SK-N-SH (cell line): ENCODE data around the gene SAYSD1. TPM values are rescaled to one million over a fixed set of nuclear protein-coding genes. Genes with fewer than 3 reads are reported as not detected.

Source experiments
- ELF1 ChIP-seq: IDR thresholded peaks from 2 replicates; pipeline ENCODE4 v1.4.0; 2012
- EP300 ChIP-seq, 2 experiments: IDR thresholded peaks; 2 replicates each; pipeline versions ENCODE4 v1.4.0 to v1.6.1; 2012; ENCODE audit warnings: borderline replicate concordance in 1 of 2, low read depth in 1 of 2, low read length in 1 of 2
- FOSL2 ChIP-seq: IDR thresholded peaks from 2 replicates; pipeline ENCODE4 v1.4.0; 2012; ENCODE audit warnings: low read depth, mild to moderate bottlenecking, moderate library complexity, borderline replicate concordance
- FOXM1 ChIP-seq: IDR thresholded peaks from 2 replicates; pipeline ENCODE4 v1.4.0; 2012; ENCODE audit warnings: low read depth, mild to moderate bottlenecking
- GABPA ChIP-seq: IDR thresholded peaks from 2 replicates; pipeline ENCODE4 v1.4.0; 2012; ENCODE audit warnings: low read depth, mild to moderate bottlenecking
- GATA2 ChIP-seq: sonication (generic); formaldehyde crosslinking; IDR thresholded peaks from 2 replicates; pipeline ENCODE4 v1.5.0; 2020; ENCODE audit warnings: mild to moderate bottlenecking, missing genetic modification reagents
- JUND ChIP-seq: IDR thresholded peaks from 2 replicates; pipeline ENCODE4 v1.4.0; 2012
- NFIC ChIP-seq: IDR thresholded peaks from 2 replicates; pipeline ENCODE4 v1.4.0; 2012; ENCODE audit warnings: borderline replicate concordance
- PBX3 ChIP-seq: IDR thresholded peaks from 2 replicates; pipeline ENCODE4; 2012
- POLR2AphosphoS5 ChIP-seq: IDR thresholded peaks from 2 replicates; pipeline ENCODE4 v1.6.1; 2012; ENCODE audit warnings: low read depth, low read length
- RAD21 ChIP-seq: IDR thresholded peaks from 2 replicates; pipeline ENCODE4 v1.6.1; 2012; ENCODE audit warnings: mild to moderate bottlenecking, low read length
- RCOR1 ChIP-seq: fragments of 150-350 bp; IDR thresholded peaks from 2 replicates; pipeline ENCODE4 v1.6.1; 2017; ENCODE audit warnings: antibody characterized with exemption, low read length
- REST ChIP-seq: IDR thresholded peaks from 2 replicates; pipeline ENCODE4 v1.6.1; 2012; ENCODE audit warnings: mild to moderate bottlenecking, low read depth, low read length, moderate library complexity
- RXRA ChIP-seq: IDR thresholded peaks from 2 replicates; pipeline ENCODE4 v1.4.0; 2012; ENCODE audit warnings: low read depth, mild to moderate bottlenecking, borderline replicate concordance
- TAF1 ChIP-seq: IDR thresholded peaks from 2 replicates; pipeline ENCODE4 v1.6.1; 2012; ENCODE audit warnings: low read depth, mild to moderate bottlenecking, low read length, moderate library complexity, borderline replicate concordance
- TEAD4 ChIP-seq: IDR thresholded peaks from 2 replicates; pipeline ENCODE4 v1.4.0; 2012; ENCODE audit warnings: mild to moderate bottlenecking, borderline replicate concordance; ENCODE audit not compliant: insufficient read depth
- USF1 ChIP-seq: IDR thresholded peaks from 2 replicates; pipeline ENCODE4 v1.4.0; 2012; ENCODE audit warnings: low read depth, borderline replicate concordance
- YY1 ChIP-seq: IDR thresholded peaks from 2 replicates; pipeline ENCODE4 v1.4.0; 2012; ENCODE audit warnings: low read depth, mild to moderate bottlenecking
- ZBTB33 ChIP-seq: IDR thresholded peaks from 2 replicates; pipeline ENCODE4 v1.4.0; 2012; ENCODE audit warnings: low read depth, borderline replicate concordance
- polyA plus RNA-seq, 3 experiments: library from polyadenylated mRNA; depleted of rRNA; stranded (reverse); fragments of >200 nt; gene quantifications; 2 replicates each; pipeline ENCODE4 v1.2.3, GENCODE V29; 2012

The SAYSD1 gene
- polyA plus RNA-seq, 1 of the 3 experiments (the other 2 are of a cell fraction) = 6.1 TPM

GRCh38 chr6:39062014-39062740 is 52.8 kb downstream of the SAYSD1 start (continued):
- TF ChIP-seq NFIC = no peak
- TF ChIP-seq GATA2 = peak; percentile 95
- no peak for TF ChIP-seq ZBTB33
- no peak for TF ChIP-seq USF1
- TF ChIP-seq TAF1 = no peak
- TF ChIP-seq FOSL2 = no peak
- peak in 1 of 2 experiments; percentile 87; a peak in 2 of 4 replicates for TF ChIP-seq EP300 (IDR thresholded peaks at IDR 0.05; ENCODE audit: borderline replicate concordance in 1 of 2, low read depth in 1 of 2, low read length in 1 of 2)
- TF ChIP-seq GABPA = no peak
- no peak for TF ChIP-seq ELF1
- no peak for TF ChIP-seq RXRA
- no peak for TF ChIP-seq FOXM1
- TF ChIP-seq RAD21 = peak; percentile 29
- TF ChIP-seq TEAD4 = no peak
- no peak for TF ChIP-seq YY1
- TF ChIP-seq JUND = no peak
- no peak for TF ChIP-seq REST
- TF ChIP-seq RCOR1 = peak; percentile 95
- TF ChIP-seq POLR2AphosphoS5 = no peak
- TF ChIP-seq PBX3 = no peak
